Measurements from ENCODE around the gene VANGL2.
A peak's percentile ranks its signal among the peaks of the same experiment; 100 is the strongest.

The VANGL2 gene

GRCh38 chr1:160423966-160424365, 23.6 kb downstream of the VANGL2 start:
- DNase-seq (ENCODE audit: low read depth) = no peak
- TF ChIP-seq CTCF (IDR thresholded peaks at IDR 0.05; ENCODE audit: low read length, missing control alignments) = no peak
- no peak overlapping the region for H3K4me3 ChIP-seq (replicated peaks; ENCODE audit: low read depth, low read length)

GRCh38 chr1:160425847-160426246, 25.5 kb downstream of the VANGL2 start:
- no peak overlapping the region for H3K4me3 ChIP-seq (replicated peaks; ENCODE audit: low read depth, low read length)
- TF ChIP-seq CTCF (IDR thresholded peaks at IDR 0.05; ENCODE audit: low read length, missing control alignments) = no peak
- no peak for DNase-seq (ENCODE audit: low read depth)

- DNase-seq (ENCODE audit: low read depth) = no peak
- no peak overlapping the region for H3K4me3 ChIP-seq (replicated peaks; ENCODE audit: low read depth, low read length)
- TF ChIP-seq CTCF (IDR thresholded peaks at IDR 0.05; ENCODE audit: low read length, missing control alignments) = no peak
Observed at GRCh38 chr1:160427625-160428024, 27.3 kb downstream of the VANGL2 start.

GRCh38 chr1:160428053-160428452, 27.7 kb downstream of the VANGL2 start:
- TF ChIP-seq CTCF (IDR thresholded peaks at IDR 0.05; ENCODE audit: low read length, missing control alignments) = no peak
- DNase-seq (ENCODE audit: low read depth) = no peak
- no peak overlapping the region for H3K4me3 ChIP-seq (replicated peaks; ENCODE audit: low read depth, low read length)

- peak; percentile 67 for TF ChIP-seq CTCF (IDR thresholded peaks at IDR 0.05; ENCODE audit: low read length, missing control alignments)
- DNase-seq (ENCODE audit: low read depth) = peak; percentile 71
- no peak overlapping the region for H3K4me3 ChIP-seq (replicated peaks; ENCODE audit: low read depth, low read length)
Observed at GRCh38 chr1:160428655-160429054, 28.3 kb downstream of the VANGL2 start.

GRCh38 chr1:160429125-160429561, 28.8 kb downstream of the VANGL2 start:
- TF ChIP-seq CTCF (IDR thresholded peaks at IDR 0.05; ENCODE audit: low read length, missing control alignments) = no peak
- no peak overlapping the region for H3K4me3 ChIP-seq (replicated peaks; ENCODE audit: low read depth, low read length)
- peak; percentile 7 for DNase-seq (ENCODE audit: low read depth)

- TF ChIP-seq CTCF (IDR thresholded peaks at IDR 0.05; ENCODE audit: low read length, missing control alignments) = no peak
- no peak for DNase-seq (ENCODE audit: low read depth)
- H3K4me3 ChIP-seq (replicated peaks; ENCODE audit: low read depth, low read length) = no peak overlapping the region
Observed at GRCh38 chr1:160429702-160430535, 29.6 kb downstream of the VANGL2 start.
